Astrocyte (in vitro differentiated cells and primary cell): ENCODE measurements around the gene PRKACA.

ENCODE experiments used
- CTCF ChIP-seq: IDR thresholded peaks from 2 replicates; pipeline ENCODE4 v1.5.1; 2011; ENCODE audit warnings: low read depth, mild to moderate bottlenecking, inconsistent platforms, low read length, moderate library complexity; ENCODE audit not compliant: insufficient read depth
- EZH2 ChIP-seq: IDR thresholded peaks from 2 replicates; pipeline ENCODE4 v1.6.1; 2012; ENCODE audit warnings: mild to moderate bottlenecking, low read length, inconsistent platforms; ENCODE audit not compliant: insufficient read depth

DNA sequence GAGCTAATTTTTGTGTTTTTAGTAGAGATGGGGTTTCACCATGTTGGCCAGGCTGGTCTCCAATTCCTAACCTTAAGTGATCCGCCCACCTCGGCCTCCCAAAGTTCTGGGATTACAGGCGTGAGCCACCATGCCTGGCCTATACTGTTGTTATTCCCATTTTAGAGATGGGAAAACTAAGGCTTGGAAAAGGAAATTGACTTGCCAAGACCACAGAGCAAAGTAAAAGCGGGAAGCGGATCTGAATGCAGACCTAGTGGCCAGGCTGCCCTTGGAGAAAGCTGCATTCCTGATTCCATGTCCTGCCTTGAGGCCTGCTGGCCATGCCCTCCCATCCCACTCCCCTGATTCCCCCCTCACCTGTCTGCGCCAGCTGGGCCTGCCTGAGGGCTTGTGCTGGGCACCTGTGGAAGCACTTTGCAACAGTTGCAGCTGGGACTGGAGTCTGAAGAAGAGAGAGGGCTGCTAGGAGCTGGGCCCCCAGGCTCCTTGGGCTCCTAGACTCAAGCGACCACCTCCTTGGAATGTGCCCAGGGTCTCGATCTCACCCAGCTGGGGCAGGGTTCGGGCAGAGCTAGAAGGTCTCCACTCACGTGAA, 61.4 kb downstream of the PRKACA start:
- no peak for TF ChIP-seq CTCF
- TF ChIP-seq EZH2 = no peak
